Measurements from ENCODE around the gene MRPL10. TPM values are rescaled to one million over a fixed set of nuclear protein-coding genes. Genes with fewer than 3 reads are reported as not detected.

The MRPL10 gene
- total and polyA plus RNA-seq, 2 donors from 2014 or later, result 38.3 to 52.2 TPM

DNA sequence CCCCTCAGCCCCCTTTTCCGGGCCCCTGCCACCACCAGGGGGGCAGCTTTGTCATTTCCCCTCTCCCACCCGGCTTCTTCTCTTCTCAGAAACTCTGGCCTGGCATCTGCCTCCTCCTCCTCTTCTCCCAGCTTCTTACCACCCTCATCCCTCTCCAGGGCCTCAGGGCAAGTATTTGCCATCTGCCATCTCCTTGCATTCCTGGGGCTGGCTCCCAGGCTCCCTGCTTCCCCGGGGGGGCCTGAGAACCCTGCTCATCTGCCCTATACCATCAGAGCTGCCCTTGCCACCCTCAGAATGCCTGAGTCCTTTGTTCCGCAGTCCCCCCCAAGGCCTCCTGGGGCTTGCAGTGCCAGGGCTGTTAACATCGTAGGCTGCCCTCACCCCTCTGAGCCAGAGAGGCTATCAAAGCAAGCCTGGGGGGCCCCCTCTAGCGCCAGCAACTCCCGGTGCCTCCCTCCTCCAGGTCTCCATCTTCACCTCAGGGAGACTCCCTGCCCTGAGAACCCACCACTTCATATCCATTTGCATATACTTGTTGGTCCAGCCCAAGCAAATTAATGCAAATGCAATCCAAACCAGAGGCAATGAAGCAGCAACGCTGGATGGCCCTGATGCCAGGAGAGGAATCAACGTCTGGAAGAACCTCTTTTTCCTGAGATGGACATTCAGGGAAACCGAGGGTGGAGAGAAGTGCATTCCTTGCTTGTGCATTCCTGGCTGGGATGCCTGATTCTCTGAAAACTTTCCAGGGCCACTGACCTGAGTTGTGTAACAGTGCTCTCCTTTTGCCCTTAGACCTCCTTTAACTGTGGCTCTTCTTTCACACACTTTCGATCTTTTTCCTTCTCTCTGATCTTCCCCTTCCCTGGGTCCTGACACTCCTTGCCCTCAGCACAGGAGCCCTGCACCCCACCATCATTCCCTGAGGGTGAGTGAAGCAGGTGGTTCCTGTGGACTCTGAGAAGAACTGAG lies 44.0 kb upstream of the MRPL10 start:
- Histone ChIP-seq H3K36me3 (ENCODE audit: control insufficient read depth in 2 of 3, insufficient read depth in 3 of 3, low read length in 3 of 3) (no peaks in the 10 kb centered on the region), H3K27ac (ENCODE audit: low read depth in 2 of 2, low read length in 2 of 2) (no peak overlapping the region), H3K4me3 (ENCODE audit: low read length in 3 of 3) (no peak overlapping the region), H3K4me1 (ENCODE audit: control insufficient read depth in 2 of 3, insufficient read depth in 2 of 3, low read depth in 1 of 3, low read length in 3 of 3) (no peaks in the 10 kb centered on the region), H3K27me3 (ENCODE audit: control insufficient read depth, insufficient read depth, low read length) (peaks cover 2% of the 10 kb centered on the region), H3K9me3 (ENCODE audit: control insufficient read depth in 2 of 3, insufficient read depth in 1 of 3, low read length in 3 of 3) (no peaks in the 10 kb centered on the region), H3K9ac (ENCODE audit: low read length in 3 of 3) (no peak overlapping the region)
- no peak for TF ChIP-seq CTCF (IDR thresholded peaks at IDR 0.05; ENCODE audit: borderline replicate concordance, extremely low read depth, insufficient read depth)
- DNase-seq, result no peak
- FAIRE-seq, result no peak
- intact Hi-C loops (cut with DNase I), result no loop called here

DNA sequence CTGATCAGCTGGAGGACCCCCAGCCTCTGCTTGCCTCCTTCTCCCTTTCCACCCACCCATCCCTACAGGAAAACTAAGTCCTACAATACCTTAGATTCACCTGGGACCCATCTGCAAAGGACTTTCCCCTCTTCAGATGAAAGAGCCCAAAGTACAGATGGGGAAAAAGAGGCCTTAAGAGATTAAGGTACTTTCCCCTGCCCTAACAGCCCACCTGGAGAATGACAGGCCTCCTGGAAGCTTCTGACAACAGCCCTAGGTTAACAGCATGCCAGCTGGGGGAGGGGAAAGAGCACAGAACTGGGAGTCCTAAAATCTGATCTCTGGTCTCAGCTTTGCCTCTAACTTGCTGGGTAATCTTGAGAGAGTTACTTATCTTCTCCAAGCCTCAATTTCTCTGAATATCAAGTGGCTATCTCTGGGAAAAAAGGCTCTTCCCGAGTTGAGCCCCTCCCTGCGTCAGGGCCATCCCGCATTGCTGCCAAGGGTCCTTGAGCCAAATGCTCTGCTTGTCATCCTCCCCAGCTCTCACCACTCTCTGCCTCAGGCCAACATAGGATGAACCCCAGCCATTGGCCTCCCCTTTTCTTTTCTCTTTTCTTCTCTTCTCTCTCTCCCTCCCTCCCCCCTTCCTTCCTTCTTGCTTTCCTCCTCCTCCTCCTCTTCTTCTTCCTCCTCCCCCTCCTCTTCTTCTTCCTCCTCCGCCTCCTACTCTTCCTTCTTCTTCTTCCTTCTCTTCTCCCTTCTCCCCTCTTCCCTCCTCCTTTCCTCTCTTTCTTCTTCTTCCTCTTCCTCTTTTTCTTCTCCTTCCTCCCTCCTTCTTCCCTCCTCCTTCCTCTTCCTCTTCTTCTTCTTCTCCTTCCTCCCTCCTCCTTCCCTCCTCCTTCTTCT lies 42.1 kb upstream of the MRPL10 start:
- H3K4me1 ChIP-seq (ENCODE audit: control insufficient read depth in 2 of 3, insufficient read depth in 2 of 3, low read depth in 1 of 3, low read length in 3 of 3), result no peaks in the 10 kb centered on the region
- TF ChIP-seq CTCF (IDR thresholded peaks at IDR 0.05; ENCODE audit: borderline replicate concordance, extremely low read depth, insufficient read depth), result no peak
- no peak overlapping the region for H3K4me3 ChIP-seq (ENCODE audit: low read length in 3 of 3)
- no peak for DNase-seq
- H3K27ac ChIP-seq (ENCODE audit: low read depth in 2 of 2, low read length in 2 of 2), result no peak overlapping the region
- intact Hi-C loops (cut with DNase I), result no loop called here
- no peak overlapping the region for H3K9ac ChIP-seq (ENCODE audit: low read length in 3 of 3)
- no peaks in the 10 kb centered on the region for H3K36me3 ChIP-seq (ENCODE audit: control insufficient read depth in 2 of 3, insufficient read depth in 3 of 3, low read length in 3 of 3)
- no peaks in the 10 kb centered on the region for H3K9me3 ChIP-seq (ENCODE audit: control insufficient read depth in 2 of 3, insufficient read depth in 1 of 3, low read length in 3 of 3)
- no peak for FAIRE-seq
- H3K27me3 ChIP-seq (ENCODE audit: control insufficient read depth, insufficient read depth, low read length), result peaks cover 2% of the 10 kb centered on the region

DNA sequence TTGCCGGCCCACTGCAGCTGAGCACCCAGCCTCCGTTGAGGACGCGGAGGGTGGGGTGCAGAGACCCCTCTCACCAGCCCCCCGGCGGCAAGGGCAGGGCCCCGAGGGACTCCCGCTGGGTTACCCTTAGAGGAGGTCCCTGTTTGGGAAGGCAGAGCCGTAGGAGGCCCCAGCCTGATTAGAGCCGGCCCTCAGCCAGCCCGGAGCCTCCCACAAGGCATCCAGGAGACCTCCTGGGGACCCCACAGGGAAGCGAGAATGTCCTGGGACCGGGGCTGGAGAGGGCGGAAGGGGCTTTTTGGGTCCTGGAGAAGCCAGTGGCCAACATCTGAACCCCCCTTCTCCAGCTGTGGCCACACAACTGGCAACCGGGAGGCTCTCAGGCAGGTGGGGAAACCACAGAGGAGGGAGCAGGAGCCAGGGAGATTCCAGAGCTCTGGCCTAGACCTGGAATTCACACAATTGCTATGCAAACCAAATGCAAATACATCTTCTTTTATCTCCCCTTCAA lies 41.4 kb upstream of the MRPL10 start:
- H3K27ac ChIP-seq (ENCODE audit: low read depth in 2 of 2, low read length in 2 of 2), result no peak overlapping the region
- FAIRE-seq (no peak), DNase-seq (no peak)
- H3K9me3 ChIP-seq (ENCODE audit: control insufficient read depth in 2 of 3, insufficient read depth in 1 of 3, low read length in 3 of 3), result no peaks in the 10 kb centered on the region
- intact Hi-C loops (cut with DNase I), result no loop called here
- no peak overlapping the region for H3K4me3 ChIP-seq (ENCODE audit: low read length in 3 of 3)
- H3K4me1 ChIP-seq (ENCODE audit: control insufficient read depth in 2 of 3, insufficient read depth in 2 of 3, low read depth in 1 of 3, low read length in 3 of 3), result no peaks in the 10 kb centered on the region
- H3K27me3 ChIP-seq (ENCODE audit: control insufficient read depth, insufficient read depth, low read length), result peaks cover 2% of the 10 kb centered on the region
- no peak for TF ChIP-seq CTCF (IDR thresholded peaks at IDR 0.05; ENCODE audit: borderline replicate concordance, extremely low read depth, insufficient read depth)
- no peaks in the 10 kb centered on the region for H3K36me3 ChIP-seq (ENCODE audit: control insufficient read depth in 2 of 3, insufficient read depth in 3 of 3, low read length in 3 of 3)
- H3K9ac ChIP-seq (ENCODE audit: low read length in 3 of 3), result no peak overlapping the region
